Lung (tissue), 12 donors: Measurements from ENCODE around the gene PTPRD. TPM values are rescaled to one million over a fixed set of nuclear protein-coding genes. Genes with fewer than 3 reads are reported as not detected.
A peak's percentile ranks its signal among the peaks of the same experiment; 100 is the strongest.

Source experiments
- ATAC-seq: fragments of 200-7000 bp; cut with Tn5 transposase; one replicate; pipeline ENCODE4 v1.9.1; 2020; ENCODE audit warnings: moderate number of reproducible peaks; ENCODE audit not compliant: insufficient read depth, low FRiP score
- DNase-seq, 3 donors: peaks; one replicate each; pipeline ENCODE4 v3.0.0-alpha.2; 2013 to 2017
- H3K27ac ChIP-seq, 2 donors: one replicate each; pipeline ENCODE4 v1.5.1; 2013; ENCODE audit warnings: mild to moderate bottlenecking in 2 of 2, moderate library complexity in 2 of 2, control low read depth in 1 of 2, inconsistent platforms in 1 of 2, low read depth in 1 of 2, low read length in 1 of 2
- H3K27me3 ChIP-seq, 3 donors: one replicate each; pipeline ENCODE4 v1.5.1; 2013; ENCODE audit warnings: low read length in 2 of 3; ENCODE audit not compliant: control insufficient read depth in 3 of 3, insufficient read depth in 3 of 3
- H3K36me3 ChIP-seq, 4 donors: one replicate each; pipeline ENCODE4 v1.5.1; 2013; ENCODE audit warnings: low read length in 4 of 4, mild to moderate bottlenecking in 1 of 4, moderate library complexity in 1 of 4; ENCODE audit not compliant: control insufficient read depth in 4 of 4, insufficient read depth in 4 of 4
- H3K4me1 ChIP-seq, 5 donors: one replicate each; pipeline ENCODE4 v1.5.1; 2013; ENCODE audit warnings: low read length in 5 of 5, mild to moderate bottlenecking in 2 of 5, moderate library complexity in 1 of 5; ENCODE audit not compliant: control insufficient read depth in 5 of 5, insufficient read depth in 5 of 5
- H3K4me3 ChIP-seq: one replicate; pipeline ENCODE4 v1.5.1; 2013; ENCODE audit warnings: mild to moderate bottlenecking, control low read depth, moderate library complexity
- H3K9ac ChIP-seq, 2 donors: one replicate each; pipeline ENCODE4 v1.5.1; 2013; ENCODE audit warnings: low read length in 2 of 2, control low read depth in 1 of 2; ENCODE audit not compliant: insufficient read depth in 1 of 2
- H3K9me3 ChIP-seq, 4 donors: one replicate each; pipeline ENCODE4 v1.5.1; 2013; ENCODE audit warnings: low read length in 3 of 4, mild to moderate bottlenecking in 1 of 4, moderate library complexity in 1 of 4; ENCODE audit not compliant: control insufficient read depth in 4 of 4, insufficient read depth in 3 of 4
- CTCF ChIP-seq: IDR thresholded peaks from 2 replicates; pipeline ENCODE4 v1.5.1; 2012; ENCODE audit warnings: mild to moderate bottlenecking; ENCODE audit errors: control extremely low read depth, extremely low read depth
- WGBS, 2 donors: extraction: QIAGEN DNeasy Blood & Tissue Kit; methylation state at CpG; one replicate each; pipeline ENCODE4 v1.1.7; 2013; 5-methylcytosine and 5-hydroxymethylcytosine counted together
- polyA plus RNA-seq, 2 donors: library from polyadenylated mRNA; stranded (reverse); fragments of 200-250 nt; gene quantifications; one replicate each; pipeline ENCODE4 v1.2.1, GENCODE V29; 2013
- total RNA-seq, 2 donors: library from RNA; depleted of rRNA in 1 of 2; stranded (reverse); fragments of >200 nt in 1 of 2; gene quantifications; one replicate each; pipeline ENCODE4 v1.2.1, GENCODE V29; 2014 to 2021
- donor health status: control.
- donor health status: control.
- donor health status: Bipolar disorder and iron deficiency.
- donor health status: healthy.
- donor health status: DM: yes; HTN: yes; CAD: no.

The PTPRD gene
- total and polyA plus RNA-seq, 4 donors: 1.9 to 145 (median 13.7) TPM

- TF ChIP-seq CTCF: no peak
- Histone ChIP-seq H3K9me3 (peaks cover 0 to 2% (median 0%) of the 10 kb centered on the region in 4 donors), H3K9ac (no peak overlapping the region), H3K4me3 (no peak overlapping the region), H3K27me3 (no peaks in the 10 kb centered on the region), H3K36me3 (no peaks in the 10 kb centered on the region), H3K4me1 (no peaks in the 10 kb centered on the region), H3K27ac (no peak overlapping the region)
- DNase-seq: no peak
- ATAC-seq: no peak
- WGBS, 2 donors: 94% methylated on average over 3 of the region's 3 CpGs
These were observed 2315.8 kb downstream of the PTPRD start for GRCh38 chr9:8297047-8297446.

- H3K4me3 ChIP-seq: no peak overlapping the region
- ATAC-seq (no peak), DNase-seq (no peak)
- no peak for TF ChIP-seq CTCF
- no peaks in the 10 kb centered on the region for H3K4me1 ChIP-seq
- H3K9me3 ChIP-seq: peaks cover 0 to 2% (median 0%) of the 10 kb centered on the region in 4 donors
- no peak overlapping the region for H3K27ac ChIP-seq
- no peaks in the 10 kb centered on the region for H3K36me3 ChIP-seq
- H3K27me3 ChIP-seq: no peaks in the 10 kb centered on the region
- no peak overlapping the region for H3K9ac ChIP-seq
- 87 to 96% methylated on average over 4 of the region's 4 CpGs for WGBS, 2 donors
These were observed 2320.1 kb downstream of the PTPRD start for GRCh38 chr9:8292657-8293056.

GRCh38 chr9:8289681-8290080 is 2323.1 kb downstream of the PTPRD start:
- H3K36me3 ChIP-seq: no peaks in the 10 kb centered on the region
- H3K9ac ChIP-seq: no peak overlapping the region

More at GRCh38 chr9:8289681-8290080, 2323.1 kb downstream of the PTPRD start:
- Histone ChIP-seq H3K4me3 (no peak overlapping the region), H3K4me1 (no peaks in the 10 kb centered on the region), H3K9me3 (peaks cover 0 to 2% (median 0%) of the 10 kb centered on the region in 4 donors), H3K27ac (no peak overlapping the region), H3K27me3 (no peaks in the 10 kb centered on the region)
- peak in 1 of 3 donors; percentile 26 for DNase-seq
- WGBS, 2 donors: 67 to 80% methylated on average over 2 of the region's 2 CpGs
- ATAC-seq: no peak
- no peak for TF ChIP-seq CTCF
